Measurements from ENCODE around the gene RAB11A. TPM values are rescaled to one million over a fixed set of nuclear protein-coding genes. Genes with fewer than 3 reads are reported as not detected.

Gene RAB11A
- total RNA-seq, 2 experiments from 2014 or later: 98.5 to 102 TPM

DNA sequence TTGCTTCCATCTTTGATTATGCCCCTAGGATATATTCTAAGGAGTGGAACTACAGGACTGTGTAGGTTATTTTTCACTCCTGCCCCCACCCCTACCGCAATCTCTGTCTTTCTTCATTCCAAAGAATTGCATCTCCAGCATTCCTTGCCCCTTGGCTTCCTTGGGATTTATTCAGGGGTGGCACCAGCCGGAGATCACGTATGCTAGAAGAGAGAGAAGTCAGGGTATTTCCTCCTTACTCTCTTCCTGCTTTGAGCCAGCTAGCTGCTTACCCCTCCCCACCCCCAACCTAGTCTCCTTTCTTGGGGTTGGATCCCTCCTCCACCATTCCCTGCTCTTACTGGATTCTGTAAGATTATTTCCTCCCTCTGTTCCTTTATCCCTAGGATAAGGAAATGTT is 42.2 kb upstream of the RAB11A start:
- H3K27me3 ChIP-seq (ENCODE audit: control insufficient read depth in 1 of 2, insufficient read depth in 2 of 2, low read length in 2 of 2): no peaks in the 10 kb centered on the region
- Mint-ChIP-seq H3K27me3 (no peaks in the 10 kb centered on the region), H3K36me3 (ENCODE audit: low read depth) (no peaks in the 10 kb centered on the region), H3K4me1 (ENCODE audit: low read depth) (peaks cover 65% of the 10 kb centered on the region), H3K4me3 (peak overlapping the region; percentile 83), H3K9me3 (no peaks in the 10 kb centered on the region), H3K27ac (peak overlapping the region; percentile 95)
- ChIA-PET POLR2A (interaction anchor here (0.7 to 5.6 kb wide), 4 partner anchors 8 to 93 kb away, joined by 3 to 39 read pairs (median 6); partner anchors contain the start of gene DENND4A), CTCF (interaction anchor here (1.3 kb wide), 2 partner anchors 9 to 42 kb away, joined by 3 read pairs; partner anchors contain the start of gene RAB11A)
- TF ChIP-seq, protein P1, sequence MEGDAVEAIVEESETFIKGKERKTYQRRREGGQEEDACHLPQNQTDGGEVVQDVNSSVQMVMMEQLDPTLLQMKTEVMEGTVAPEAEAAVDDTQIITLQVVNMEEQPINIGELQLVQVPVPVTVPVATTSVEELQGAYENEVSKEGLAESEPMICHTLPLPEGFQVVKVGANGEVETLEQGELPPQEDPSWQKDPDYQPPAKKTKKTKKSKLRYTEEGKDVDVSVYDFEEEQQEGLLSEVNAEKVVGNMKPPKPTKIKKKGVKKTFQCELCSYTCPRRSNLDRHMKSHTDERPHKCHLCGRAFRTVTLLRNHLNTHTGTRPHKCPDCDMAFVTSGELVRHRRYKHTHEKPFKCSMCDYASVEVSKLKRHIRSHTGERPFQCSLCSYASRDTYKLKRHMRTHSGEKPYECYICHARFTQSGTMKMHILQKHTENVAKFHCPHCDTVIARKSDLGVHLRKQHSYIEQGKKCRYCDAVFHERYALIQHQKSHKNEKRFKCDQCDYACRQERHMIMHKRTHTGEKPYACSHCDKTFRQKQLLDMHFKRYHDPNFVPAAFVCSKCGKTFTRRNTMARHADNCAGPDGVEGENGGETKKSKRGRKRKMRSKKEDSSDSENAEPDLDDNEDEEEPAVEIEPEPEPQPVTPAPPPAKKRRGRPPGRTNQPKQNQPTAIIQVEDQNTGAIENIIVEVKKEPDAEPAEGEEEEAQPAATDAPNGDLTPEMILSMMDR (IDR thresholded peaks at IDR 0.05): no peak
- H3K36me3 ChIP-seq (ENCODE audit: insufficient read depth, low read length): no peaks in the 10 kb centered on the region
- H3K9me3 ChIP-seq (ENCODE audit: control insufficient read depth in 1 of 2, insufficient read depth in 1 of 2, low read length in 2 of 2): no peaks in the 10 kb centered on the region
- intact Hi-C loops (cut with DNase I, micrococcal nuclease): loop anchor here in 1 of 2 experiments (5.0 kb wide), 1 partner anchor 70 kb away; no protein-coding TSS in a partner anchor
- ATAC-seq (ENCODE audit: poor library complexity) (no peak), DNase-seq (peak in 4 of 14 experiments; percentile 35 to 63 (median 62))
- peak overlapping the region; percentile 80 to 85 for H3K27ac ChIP-seq (ENCODE audit: low read depth in 1 of 2, low read length in 2 of 2)
- H3K4me3 ChIP-seq (ENCODE audit: low read length): no peak overlapping the region
- peaks cover 67% of the 10 kb centered on the region for H3K4me1 ChIP-seq (ENCODE audit: insufficient read depth, low read length)

GRCh38 chr15:65828585-65828984 is 40.7 kb upstream of the RAB11A start:
- H3K4me1 Mint-ChIP-seq (ENCODE audit: low read depth): peaks cover 71% of the 10 kb centered on the region
- DNase-seq: peak in 6 of 14 experiments; percentile 10 to 86 (median 64)
- H3K27me3 Mint-ChIP-seq: no peaks in the 10 kb centered on the region
- intact Hi-C loops (cut with DNase I, micrococcal nuclease): loop anchor here in 1 of 2 experiments (1.0 to 5.0 kb wide), 3 partner anchors 9 to 71 kb away; partner anchors contain the start of gene DENND4A
- H3K27ac ChIP-seq (ENCODE audit: low read depth in 1 of 2, low read length in 2 of 2): peak overlapping the region; percentile 80 to 85
- ATAC-seq (ENCODE audit: poor library complexity): peak; percentile 86
- H3K4me3 ChIP-seq (ENCODE audit: low read length): peak overlapping the region; percentile 1
- H3K27ac Mint-ChIP-seq: peak overlapping the region; percentile 95
- peaks cover 72% of the 10 kb centered on the region for H3K4me1 ChIP-seq (ENCODE audit: insufficient read depth, low read length)
- ChIA-PET POLR2A (interaction anchor here (0.5 to 2.2 kb wide), 9 partner anchors 9 to 166 kb away, joined by 3 to 54 read pairs (median 4); partner anchors contain the start of genes DENND4A and RAB11A), CTCF (interaction anchor here (0.9 to 1.3 kb wide), 8 partner anchors 10 to 89 kb away, joined by 3 to 8 read pairs (median 5); partner anchors contain the start of genes DENND4A and RAB11A)
- TF ChIP-seq, protein P1 (IDR thresholded peaks at IDR 0.05): no peak
- H3K27me3 ChIP-seq (ENCODE audit: control insufficient read depth in 1 of 2, insufficient read depth in 2 of 2, low read length in 2 of 2): no peaks in the 10 kb centered on the region
- H3K4me3 Mint-ChIP-seq: peak overlapping the region; percentile 74
- H3K9me3 ChIP-seq (ENCODE audit: control insufficient read depth in 1 of 2, insufficient read depth in 1 of 2, low read length in 2 of 2): no peaks in the 10 kb centered on the region
- H3K36me3 ChIP-seq (ENCODE audit: insufficient read depth, low read length): no peaks in the 10 kb centered on the region
- H3K9me3 Mint-ChIP-seq: no peaks in the 10 kb centered on the region
- no peaks in the 10 kb centered on the region for H3K36me3 Mint-ChIP-seq (ENCODE audit: low read depth)

- ChIA-PET POLR2A (interaction anchor here (0.5 to 2.2 kb wide), 9 partner anchors 10 to 102 kb away, joined by 3 to 54 read pairs (median 4); partner anchors contain the start of genes DENND4A and RAB11A), CTCF (interaction anchor here (0.9 to 1.3 kb wide), 8 partner anchors 10 to 90 kb away, joined by 3 to 8 read pairs (median 5); partner anchors contain the start of genes DENND4A and RAB11A)
- TF ChIP-seq, protein P1 (IDR thresholded peaks at IDR 0.05): peak; percentile 87
- no peaks in the 10 kb centered on the region for H3K36me3 Mint-ChIP-seq (ENCODE audit: low read depth)
- peak overlapping the region; percentile 74 for H3K4me3 Mint-ChIP-seq
- H3K27me3 Mint-ChIP-seq: no peaks in the 10 kb centered on the region
- Histone ChIP-seq H3K27me3 (ENCODE audit: control insufficient read depth in 1 of 2, insufficient read depth in 2 of 2, low read length in 2 of 2) (no peaks in the 10 kb centered on the region), H3K36me3 (ENCODE audit: insufficient read depth, low read length) (no peaks in the 10 kb centered on the region), H3K9me3 (ENCODE audit: control insufficient read depth in 1 of 2, insufficient read depth in 1 of 2, low read length in 2 of 2) (no peaks in the 10 kb centered on the region), H3K27ac (ENCODE audit: low read depth in 1 of 2, low read length in 2 of 2) (peak overlapping the region; percentile 80 to 85), H3K4me1 (ENCODE audit: insufficient read depth, low read length) (peaks cover 72% of the 10 kb centered on the region), H3K4me3 (ENCODE audit: low read length) (peak overlapping the region; percentile 1)
- peaks cover 73% of the 10 kb centered on the region for H3K4me1 Mint-ChIP-seq (ENCODE audit: low read depth)
- H3K27ac Mint-ChIP-seq: peak overlapping the region; percentile 95
- H3K9me3 Mint-ChIP-seq: no peaks in the 10 kb centered on the region
- DNase-seq: peak in 4 of 14 experiments; percentile 32 to 76 (median 76)
- intact Hi-C loops (cut with DNase I, micrococcal nuclease): loop anchor here in 1 of 2 experiments (5.0 kb wide), 1 partner anchor 72 kb away; no protein-coding TSS in a partner anchor
- peak; percentile 45 for ATAC-seq (ENCODE audit: poor library complexity)
Measured at GRCh38 chr15:65829130-65829764, 40.0 kb upstream of the RAB11A start.

Measured in CD4-positive, alpha-beta T cell (primary cell).